H9 (cell line): ENCODE data around the gene MYMK. TPM values are rescaled to one million over a fixed set of nuclear protein-coding genes. Genes with fewer than 3 reads are reported as not detected.

ENCODE experiments used
- DNase-seq: peaks from one replicate; pipeline ENCODE4 v3.0.0-alpha.2; 2017
- H2AFZ ChIP-seq: one replicate; pipeline ENCODE4 v1.6.1; 2013; ENCODE audit warnings: mild to moderate bottlenecking, low read length, control low read depth, moderate library complexity
- H2AK5ac ChIP-seq: 2 replicates; pipeline ENCODE4 v1.6.1; 2013; ENCODE audit warnings: low read length, control low read depth, mixed read lengths; ENCODE audit not compliant: insufficient read length
- H2BK120ac ChIP-seq: one replicate; pipeline ENCODE4 v1.6.1; 2013; ENCODE audit warnings: low read depth, mild to moderate bottlenecking, low read length, control low read depth, inconsistent platforms; ENCODE audit not compliant: poor library complexity, severe bottlenecking
- H2BK12ac ChIP-seq: 2 replicates; pipeline ENCODE4 v1.6.1; 2013; ENCODE audit warnings: low read length, control low read depth, mixed read lengths, low read depth; ENCODE audit not compliant: insufficient read length
- H2BK15ac ChIP-seq: 2 replicates; pipeline ENCODE4 v1.6.1; 2013; ENCODE audit warnings: low read depth, low read length, control low read depth
- H2BK20ac ChIP-seq: one replicate; pipeline ENCODE4 v1.6.1; 2013; ENCODE audit warnings: low read depth, mild to moderate bottlenecking, low read length, control low read depth, inconsistent platforms; ENCODE audit not compliant: poor library complexity, severe bottlenecking
- H2BK5ac ChIP-seq: 2 replicates; pipeline ENCODE4 v1.6.1; 2013; ENCODE audit warnings: low read length, control low read depth, mixed read lengths; ENCODE audit not compliant: insufficient read length
- H3K14ac ChIP-seq: 2 replicates; pipeline ENCODE4 v1.6.1; 2013; ENCODE audit warnings: low read length, control low read depth; ENCODE audit not compliant: insufficient read depth
- H3K18ac ChIP-seq: 2 replicates; pipeline ENCODE4 v1.6.1; 2013; ENCODE audit warnings: low read depth, mild to moderate bottlenecking, mixed read lengths, low read length, control low read depth; ENCODE audit not compliant: insufficient read length
- H3K23ac ChIP-seq: 2 replicates; pipeline ENCODE4 v1.6.1; 2013; ENCODE audit warnings: low read length, control low read depth, mixed read lengths, low read depth; ENCODE audit not compliant: insufficient read length
- H3K23me2 ChIP-seq: 2 replicates; pipeline ENCODE4 v1.6.1; 2013; ENCODE audit warnings: low read depth, mild to moderate bottlenecking, mixed read lengths, low read length, control low read depth; ENCODE audit not compliant: insufficient read length, poor library complexity, severe bottlenecking
- H3K27ac ChIP-seq: 2 replicates; pipeline ENCODE4 v1.5.1; 2013; ENCODE audit warnings: low read length, control low read depth, mixed read lengths, low read depth; ENCODE audit not compliant: insufficient read length
- H3K27me3 ChIP-seq: 2 replicates; pipeline ENCODE4 v1.6.1; 2013; ENCODE audit warnings: low read length, control low read depth, inconsistent platforms; ENCODE audit not compliant: insufficient read depth
- H3K4ac ChIP-seq: 2 replicates; pipeline ENCODE4 v1.6.1; 2013; ENCODE audit warnings: low read depth, mild to moderate bottlenecking, control low read depth, inconsistent platforms, low read length, moderate library complexity
- H3K4me1 ChIP-seq: 2 replicates; pipeline ENCODE4 v1.6.1; 2013; ENCODE audit warnings: low read length, control low read depth, inconsistent platforms; ENCODE audit not compliant: insufficient read depth
- H3K4me2 ChIP-seq: 2 replicates; pipeline ENCODE4 v1.6.1; 2013; ENCODE audit warnings: low read length, control low read depth, mixed read lengths; ENCODE audit not compliant: insufficient read length, insufficient read depth
- H3K56ac ChIP-seq: 2 replicates; pipeline ENCODE4 v1.6.1; 2013; ENCODE audit warnings: low read depth, mild to moderate bottlenecking, mixed read lengths, low read length, control low read depth; ENCODE audit not compliant: insufficient read length
- H3K79me1 ChIP-seq: 2 replicates; pipeline ENCODE4 v1.6.1; 2013; ENCODE audit warnings: low read depth, mild to moderate bottlenecking, moderate library complexity, low read length, control low read depth, inconsistent platforms; ENCODE audit not compliant: insufficient read depth, poor library complexity, severe bottlenecking
- H3K79me2 ChIP-seq: 2 replicates; pipeline ENCODE4 v1.6.1; 2013; ENCODE audit warnings: low read length, control low read depth, inconsistent platforms; ENCODE audit not compliant: insufficient read depth
- H3K9ac ChIP-seq: 2 replicates; pipeline ENCODE4 v1.6.1; 2013; ENCODE audit warnings: low read length, control low read depth, mixed read lengths; ENCODE audit not compliant: insufficient read length; ENCODE audit errors: extremely low read depth
- H3K9me3 ChIP-seq: one replicate; pipeline ENCODE4 v1.6.1; 2013; ENCODE audit warnings: low read depth, low read length, inconsistent platforms; ENCODE audit not compliant: control insufficient read depth
- H3T11ph ChIP-seq: one replicate; pipeline ENCODE4 v1.6.1; 2013; ENCODE audit warnings: mild to moderate bottlenecking, low read length, control low read depth, inconsistent platforms
- H4K20me1 ChIP-seq: one replicate; pipeline ENCODE4 v1.6.1; 2013; ENCODE audit not compliant: control insufficient read depth, insufficient read length, insufficient read depth
- H4K5ac ChIP-seq: 2 replicates; pipeline ENCODE4 v1.6.1; 2013; ENCODE audit warnings: low read depth, mild to moderate bottlenecking, mixed read lengths, low read length, control low read depth; ENCODE audit not compliant: insufficient read length
- H4K8ac ChIP-seq: replicated peaks from 2 replicates; pipeline ENCODE4 v1.6.1; 2013; ENCODE audit warnings: low read length, control low read depth, mixed read lengths, low read depth; ENCODE audit not compliant: insufficient read length
- H4K91ac ChIP-seq: 2 replicates; pipeline ENCODE4 v1.6.1; 2013; ENCODE audit warnings: low read depth, mild to moderate bottlenecking, moderate library complexity, mixed read lengths, low read length, control low read depth; ENCODE audit not compliant: insufficient read length
- H3K27ac Mint-ChIP-seq, 3 experiments: 2 replicates in 2 of 3; 3 replicates in 1 of 3; pipeline ENCODE4 v1.8.0; 2020 to 2021; ENCODE audit warnings: mixed read lengths in 3 of 3, mild to moderate bottlenecking in 1 of 3, moderate library complexity in 1 of 3
- H3K27me3 Mint-ChIP-seq: 2 replicates; pipeline ENCODE4 v1.8.0; 2021; ENCODE audit warnings: low read depth, mild to moderate bottlenecking, moderate library complexity, mixed read lengths
- H3K36me3 Mint-ChIP-seq, 3 experiments: 2 replicates in 2 of 3; 3 replicates in 1 of 3; pipeline ENCODE4 v1.8.0; 2020 to 2021; ENCODE audit warnings: low read depth in 3 of 3, mixed read lengths in 3 of 3; ENCODE audit not compliant: insufficient read depth in 1 of 3
- H3K4me1 Mint-ChIP-seq, 2 experiments: 2 replicates each; pipeline ENCODE4 v1.8.0; 2020; ENCODE audit warnings: mixed read lengths in 2 of 2
- H3K4me3 Mint-ChIP-seq, 2 experiments: 2 replicates in 1 of 2; 3 replicates in 1 of 2; pipeline ENCODE4 v1.8.0; 2020 to 2021; ENCODE audit warnings: mild to moderate bottlenecking in 2 of 2, mixed read lengths in 2 of 2, moderate library complexity in 1 of 2
- H3K9me3 Mint-ChIP-seq, 2 experiments: 2 replicates in 1 of 2; 3 replicates in 1 of 2; pipeline ENCODE4 v1.8.0; 2020; ENCODE audit warnings: mild to moderate bottlenecking in 2 of 2, mixed read lengths in 2 of 2, moderate library complexity in 1 of 2
- CTCF ChIP-seq: fragments of 200-600 bp; sonication (generic); conservative IDR thresholded peaks from 3 replicates; pipeline ENCODE4 v1.8.0; 2021; ENCODE audit warnings: antibody characterized with exemption, mild to moderate bottlenecking
- WGBS: extraction: QIAGEN DNeasy Blood & Tissue Kit; methylation state at CpG from one replicate; pipeline ENCODE4 v1.1.7; 2013; ENCODE audit warnings: missing lambda C conversion rate, low lambda C conversion rate, mixed read lengths; ENCODE audit not compliant: insufficient read length; ENCODE audit errors: extremely low coverage; 5-methylcytosine and 5-hydroxymethylcytosine counted together
- total RNA-seq: library from RNA; stranded (reverse); gene quantifications from 2 replicates; pipeline ENCODE4 v1.2.1, GENCODE V29; 2021

The MYMK gene
- total RNA-seq, 1 experiment from 2014 or later = not detected

GRCh38 chr9:133554729-133555128, 30.0 kb upstream of the MYMK start:
- Histone ChIP-seq H3K18ac (no peak overlapping the region), H2AFZ (no peak overlapping the region), H4K20me1 (no peaks in the 10 kb centered on the region), H3K4me2 (no peak overlapping the region), H3T11ph (no peak overlapping the region), H3K4me1 (peaks cover 2% of the 10 kb centered on the region; the same call in 1 of the 2 replicates), H3K79me1 (no peaks in the 10 kb centered on the region), H4K8ac (no peak overlapping the region), H3K56ac (no peak overlapping the region), H3K23me2 (no peaks in the 10 kb centered on the region), H2AK5ac (no peak overlapping the region), H3K27me3 (no peaks in the 10 kb centered on the region), H2BK5ac (no peak overlapping the region), H3K4ac (no peak overlapping the region), H3K27ac (no peak overlapping the region), H2BK15ac (no peak overlapping the region), H3K9me3 (no peaks in the 10 kb centered on the region), H4K5ac (no peak overlapping the region), H3K23ac (no peak overlapping the region), H2BK20ac (no peak overlapping the region), H4K91ac (no peak overlapping the region), H3K9ac (no peak overlapping the region), H3K14ac (no peak overlapping the region), H2BK120ac (no peak overlapping the region), H3K79me2 (no peaks in the 10 kb centered on the region), H2BK12ac (no peak overlapping the region)
- DNase-seq = no peak
- peaks cover 0 to 1% (median 0%) of the 10 kb centered on the region in 3 experiments; a peak in 2 of 7 replicates for H3K36me3 Mint-ChIP-seq
- H3K4me1 Mint-ChIP-seq = peaks cover 25 to 29% of the 10 kb centered on the region in 2 experiments
- no peaks in the 10 kb centered on the region; a peak in 1 of 5 replicates for H3K9me3 Mint-ChIP-seq
- peaks cover 3% of the 10 kb centered on the region for H3K27me3 Mint-ChIP-seq
- H3K4me3 Mint-ChIP-seq = no peak overlapping the region
- no CpG with 5 or more reads among the region's 8 CpGs for WGBS
- TF ChIP-seq CTCF = no peak
- no peak overlapping the region for H3K27ac Mint-ChIP-seq
